Kidney capillary endothelial cell (primary cell): ENCODE measurements around the gene NR3C1.

ENCODE experiments used
- DNase-seq: peaks from one replicate; pipeline ENCODE4 v3.0.0-alpha.2; 2018; ENCODE audit warnings: low spot score

NR3C1 gene

DNA sequence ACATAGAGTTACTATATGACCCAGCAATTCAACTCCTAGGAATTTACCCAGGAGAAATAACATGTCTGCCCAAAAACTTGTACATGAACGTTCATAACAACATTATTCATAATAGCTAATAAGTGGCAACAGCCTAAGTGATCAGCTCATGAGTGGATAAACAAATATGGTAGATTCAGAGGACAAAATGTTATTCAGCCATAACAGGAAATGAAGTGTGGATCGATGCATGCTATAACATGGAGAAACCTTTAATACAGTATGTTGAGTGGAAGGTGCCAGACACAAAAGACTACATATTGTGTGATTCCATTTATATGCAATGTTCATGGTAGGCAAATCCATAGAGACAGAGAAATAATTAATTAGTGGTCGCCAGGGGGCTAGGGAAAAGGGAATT is 22.3 kb upstream of the NR3C1 start:
- DNase-seq, result no peak

DNA sequence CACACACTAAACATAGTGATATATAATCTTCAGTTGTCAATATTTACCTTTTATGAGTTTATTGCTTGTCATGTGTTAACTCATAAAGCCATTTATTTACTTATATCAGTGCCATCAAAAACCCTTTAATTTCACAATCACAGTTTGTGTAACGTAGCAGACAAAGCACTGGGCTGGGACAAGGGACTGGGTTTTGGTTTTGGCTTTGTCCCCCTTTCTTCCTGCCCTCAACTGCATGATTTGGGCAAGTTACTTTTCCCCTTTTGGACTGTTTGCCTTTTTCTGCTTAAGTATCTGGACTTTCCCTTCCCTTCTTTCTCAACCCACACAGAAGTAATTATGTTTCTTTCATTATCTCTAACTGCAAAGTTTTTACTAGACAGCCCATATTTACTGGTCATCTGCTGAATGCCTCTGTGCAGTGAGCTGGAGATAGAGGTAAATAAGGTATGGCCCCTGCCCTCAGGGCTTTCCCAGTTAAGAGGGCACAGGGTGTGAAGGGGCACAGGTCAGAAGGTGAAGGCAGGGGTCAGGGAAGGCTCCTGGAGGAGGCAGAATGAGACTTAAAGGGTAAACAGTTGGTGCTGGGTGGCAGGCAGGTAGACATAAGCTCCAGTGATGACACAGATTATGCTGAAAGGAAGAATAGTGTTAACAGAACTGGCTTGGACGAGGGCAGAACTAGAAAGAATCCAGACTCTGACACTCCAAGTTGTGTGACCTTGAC is 14.8 kb upstream of the NR3C1 start:
- DNase-seq, result no peak

DNA sequence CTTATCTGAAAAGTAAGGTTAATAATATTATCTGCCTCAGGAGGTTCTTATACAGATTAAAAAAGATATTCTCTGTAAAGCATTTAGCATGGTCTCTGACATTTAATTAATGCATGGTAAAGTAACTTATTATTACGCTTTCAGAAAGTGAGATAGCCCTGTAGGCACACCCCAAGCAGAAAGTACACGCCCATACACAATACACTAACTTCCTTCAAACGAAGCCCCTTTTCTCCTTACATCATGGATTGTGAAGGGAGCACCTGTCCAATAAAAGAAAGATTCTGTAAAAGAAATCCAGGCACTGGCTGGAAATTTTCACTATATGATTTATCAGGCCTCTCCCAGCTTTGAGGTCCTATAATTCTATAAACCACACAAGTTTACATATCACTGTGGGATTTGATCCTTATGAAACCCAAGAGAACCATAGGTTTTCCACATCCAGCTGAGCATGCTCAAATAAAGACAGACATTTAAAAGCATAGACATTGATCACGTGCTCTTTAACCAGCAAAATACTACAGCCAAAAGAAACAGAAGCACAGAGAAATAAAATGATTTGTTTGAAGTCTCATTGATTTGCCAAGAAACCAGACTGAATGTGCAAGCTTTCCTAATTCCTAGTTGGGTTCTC is 14.1 kb upstream of the NR3C1 start:
- DNase-seq, result no peak

DNA sequence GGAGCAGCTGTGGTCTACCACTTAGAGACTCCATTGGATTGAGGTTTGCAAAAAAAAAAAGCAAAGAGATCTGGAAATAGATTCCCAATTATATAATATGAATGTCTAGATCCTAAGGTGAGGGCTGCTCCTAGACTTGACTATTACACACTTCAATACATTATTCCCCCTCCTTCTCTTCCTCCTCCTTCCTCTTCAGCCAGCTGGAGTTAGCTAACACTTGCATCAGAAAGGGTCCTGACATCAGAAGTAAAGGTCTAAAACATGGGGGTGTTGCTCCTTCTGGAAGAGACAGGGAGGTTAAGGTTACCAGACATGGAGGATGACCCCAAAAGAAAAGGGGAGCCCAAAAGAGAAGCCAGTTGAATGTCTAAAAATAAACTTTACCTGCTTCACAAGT is 12.9 kb upstream of the NR3C1 start:
- DNase-seq, result no peak

DNA sequence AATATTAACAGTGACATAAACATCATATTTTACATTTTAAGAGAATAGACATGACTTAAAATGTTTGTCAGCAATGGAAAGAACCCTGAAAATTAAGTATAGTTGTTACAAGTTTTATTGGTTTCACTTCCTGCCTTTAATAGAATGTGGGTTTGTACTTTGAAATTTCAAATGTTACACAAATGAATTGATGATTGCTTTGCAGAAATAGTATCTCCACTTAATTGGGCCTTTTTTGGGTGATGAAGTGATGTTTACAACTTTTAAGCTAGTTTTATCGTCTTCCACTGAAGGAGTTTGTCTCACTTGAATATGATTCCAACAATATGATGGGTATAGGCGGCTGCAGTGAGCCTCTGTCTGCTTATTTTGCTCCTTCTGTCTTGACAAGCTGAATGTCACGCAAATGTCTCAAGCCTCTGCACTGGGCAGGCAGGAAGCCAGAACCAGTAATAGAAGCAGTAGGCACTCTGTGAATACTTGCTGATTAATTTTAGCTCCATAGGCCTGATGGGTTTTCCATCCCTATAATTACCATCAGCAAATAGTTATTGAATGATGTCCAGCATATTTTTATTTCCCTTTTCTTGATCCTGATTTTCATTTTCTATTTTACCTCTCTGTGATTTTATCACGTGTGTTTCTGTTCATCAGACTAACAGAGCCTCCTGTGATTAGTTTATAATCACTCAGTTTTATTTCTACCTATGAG is 10.6 kb upstream of the NR3C1 start:
- no peak for DNase-seq

DNA sequence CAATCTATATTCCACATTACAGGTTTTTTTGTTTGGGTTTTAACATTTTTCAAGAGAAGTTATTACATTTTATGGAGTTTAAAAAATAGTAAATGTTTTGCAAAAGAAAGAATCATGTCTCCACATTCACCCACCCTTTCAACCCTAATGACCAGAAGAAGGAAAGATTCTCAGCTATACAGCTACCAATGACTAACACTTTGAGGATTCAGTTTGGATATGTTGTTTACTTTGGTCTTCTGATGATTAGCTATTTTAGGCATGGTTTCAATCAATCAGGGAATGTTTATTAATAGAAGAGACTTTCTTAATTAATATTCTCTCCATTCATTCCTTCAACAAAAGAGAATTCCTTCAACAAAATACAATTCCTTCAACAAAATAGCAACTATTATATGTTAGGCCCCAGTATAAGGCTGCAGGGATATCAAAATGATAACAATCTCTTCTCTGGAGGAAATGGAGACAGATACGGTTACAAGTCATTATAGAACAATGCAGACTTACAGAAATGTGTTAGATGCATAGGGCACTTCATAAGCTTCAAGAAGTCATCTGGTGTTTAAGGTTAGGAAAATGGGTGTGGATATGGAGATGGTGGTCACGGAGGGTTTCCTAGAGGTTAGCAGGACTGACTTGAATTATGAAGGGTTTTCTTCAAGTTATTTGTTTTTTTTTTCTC is 9.3 kb upstream of the NR3C1 start:
- DNase-seq, result no peak

DNA sequence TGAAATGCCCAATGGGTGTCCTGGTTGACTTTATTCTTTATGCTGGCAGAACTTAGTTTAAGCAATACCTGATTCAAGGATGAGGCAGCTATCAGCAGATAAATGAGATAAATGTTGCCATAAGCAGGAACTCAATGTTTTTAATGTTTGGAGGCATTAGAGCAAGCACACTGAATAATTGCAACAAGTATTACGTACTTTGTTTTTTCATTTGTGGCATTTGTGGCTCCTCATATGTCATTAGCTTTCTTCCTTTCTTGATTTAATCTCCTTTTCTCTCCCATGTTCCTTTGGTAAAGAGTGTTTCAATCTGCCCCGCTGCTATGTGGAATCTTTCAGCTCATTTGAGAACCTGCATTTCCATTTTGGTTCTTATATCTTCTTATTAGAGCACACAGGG is 6.4 kb upstream of the NR3C1 start:
- no peak for DNase-seq

DNA sequence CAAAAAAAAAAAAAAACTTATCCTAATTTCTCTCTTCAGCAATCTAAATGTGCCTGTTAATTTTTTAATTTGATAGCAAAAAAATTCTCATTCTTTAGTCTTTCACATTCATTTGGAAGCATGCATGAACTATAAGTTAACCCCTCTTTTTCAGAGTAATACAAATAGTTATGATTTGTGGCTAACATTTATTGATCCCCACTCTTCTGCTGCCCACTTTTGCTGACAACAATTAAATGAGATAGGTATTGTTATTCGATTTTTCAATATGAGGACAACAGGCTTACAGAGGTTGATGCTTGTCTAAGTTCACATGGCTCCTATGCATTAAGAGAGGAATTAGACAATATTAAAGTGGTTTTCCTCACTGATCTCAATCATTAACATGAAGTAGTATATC is 2.9 kb upstream of the NR3C1 start:
- DNase-seq, result no peak

DNA sequence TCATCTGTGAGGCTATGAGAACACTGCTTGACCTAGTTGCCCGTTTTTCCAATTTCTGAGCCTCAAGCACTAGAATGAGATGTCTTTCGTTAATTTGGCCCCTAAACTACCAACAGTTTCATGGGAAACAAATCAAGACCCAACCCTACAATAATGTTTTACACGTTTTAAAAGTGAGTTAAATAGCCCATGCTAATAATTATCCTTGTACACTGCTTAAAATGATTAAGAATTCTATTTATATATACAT is 2.3 kb upstream of the NR3C1 start:
- DNase-seq, result no peak

DNA sequence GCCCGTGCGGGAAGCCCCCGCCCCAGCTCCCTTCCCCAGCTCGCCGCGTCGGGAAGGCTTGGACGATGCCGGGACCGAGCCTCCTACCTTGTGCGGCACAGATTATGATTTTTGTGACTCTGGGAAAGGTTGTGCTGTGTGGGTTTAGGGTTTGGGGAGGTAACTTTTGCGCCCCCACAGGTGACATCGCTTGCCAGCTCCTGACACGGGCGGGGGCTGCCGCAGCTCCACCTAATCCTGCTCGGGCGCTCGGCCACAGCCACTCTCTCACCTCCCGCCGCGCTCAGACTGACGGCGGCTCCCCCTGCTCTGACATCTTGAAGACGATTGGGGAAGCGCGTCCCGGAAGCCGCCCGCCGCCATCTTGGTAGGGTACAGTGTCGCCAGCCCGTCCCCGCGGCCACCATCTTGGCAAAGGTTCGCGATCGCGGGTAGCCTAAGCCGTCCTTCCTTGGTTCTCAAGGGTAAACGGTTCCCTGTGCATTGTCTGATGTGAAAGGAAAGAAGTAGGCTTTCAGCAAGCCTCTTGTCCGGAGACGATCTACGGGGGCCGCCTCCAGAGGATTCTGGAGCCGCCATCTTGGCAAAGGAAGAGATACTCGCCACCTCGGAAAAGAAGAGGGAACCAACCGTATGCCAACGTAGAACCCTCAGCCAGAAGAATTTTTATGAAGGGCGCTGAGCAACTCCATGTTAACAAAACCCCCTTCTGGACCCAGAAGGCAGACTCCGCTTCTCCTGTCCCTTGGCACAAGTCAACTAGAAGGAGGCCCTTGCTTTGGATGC is 1.8 kb upstream of the NR3C1 start:
- peak; percentile 75 for DNase-seq

DNA sequence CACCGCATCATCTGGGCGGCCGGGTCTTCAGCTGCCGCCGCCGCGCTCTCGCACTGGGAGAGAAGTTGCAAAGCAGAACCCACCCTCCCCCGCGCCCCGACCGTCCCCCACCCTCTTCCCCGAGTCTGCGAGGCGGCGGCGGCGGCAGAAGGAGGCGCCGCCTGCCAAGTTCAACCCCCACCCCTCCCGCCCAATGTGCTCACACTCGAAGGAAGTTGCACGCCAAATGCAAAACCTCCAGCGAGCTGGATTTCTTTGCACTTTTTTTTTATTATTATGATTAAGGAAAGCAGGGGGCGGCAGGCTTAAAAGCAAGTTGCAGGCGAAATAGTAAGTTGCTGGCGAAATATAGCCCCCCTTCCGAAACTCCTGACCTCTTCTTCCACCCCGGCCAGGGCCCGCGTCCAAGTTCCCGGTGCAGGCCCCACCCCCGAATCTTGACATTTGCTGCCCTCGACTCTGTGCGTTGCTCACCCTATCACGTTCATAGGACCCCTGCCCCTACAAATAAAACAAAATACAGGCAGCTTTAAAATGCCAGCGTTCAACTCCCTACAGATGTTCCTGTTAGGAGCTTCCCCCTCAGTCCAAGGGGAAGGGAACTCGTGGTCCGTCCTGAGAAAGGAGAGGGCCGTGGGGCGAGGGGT is 1.1 kb upstream of the NR3C1 start:
- DNase-seq, result peak; percentile 75

DNA sequence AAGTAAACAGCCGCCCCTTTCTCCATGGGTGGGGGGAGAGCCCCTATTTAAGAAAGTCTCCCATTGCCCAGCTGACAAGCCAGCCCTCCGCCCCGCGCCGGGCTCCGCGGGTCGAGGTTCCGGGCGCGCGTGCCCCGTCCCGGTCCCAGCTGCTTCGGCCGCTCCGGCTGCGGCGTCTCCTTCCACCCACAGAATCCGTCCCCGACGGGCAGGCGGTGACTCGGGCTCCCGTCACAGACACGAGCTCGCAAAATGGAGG is 223 bp downstream of the NR3C1 start:
- DNase-seq, result no peak

DNA sequence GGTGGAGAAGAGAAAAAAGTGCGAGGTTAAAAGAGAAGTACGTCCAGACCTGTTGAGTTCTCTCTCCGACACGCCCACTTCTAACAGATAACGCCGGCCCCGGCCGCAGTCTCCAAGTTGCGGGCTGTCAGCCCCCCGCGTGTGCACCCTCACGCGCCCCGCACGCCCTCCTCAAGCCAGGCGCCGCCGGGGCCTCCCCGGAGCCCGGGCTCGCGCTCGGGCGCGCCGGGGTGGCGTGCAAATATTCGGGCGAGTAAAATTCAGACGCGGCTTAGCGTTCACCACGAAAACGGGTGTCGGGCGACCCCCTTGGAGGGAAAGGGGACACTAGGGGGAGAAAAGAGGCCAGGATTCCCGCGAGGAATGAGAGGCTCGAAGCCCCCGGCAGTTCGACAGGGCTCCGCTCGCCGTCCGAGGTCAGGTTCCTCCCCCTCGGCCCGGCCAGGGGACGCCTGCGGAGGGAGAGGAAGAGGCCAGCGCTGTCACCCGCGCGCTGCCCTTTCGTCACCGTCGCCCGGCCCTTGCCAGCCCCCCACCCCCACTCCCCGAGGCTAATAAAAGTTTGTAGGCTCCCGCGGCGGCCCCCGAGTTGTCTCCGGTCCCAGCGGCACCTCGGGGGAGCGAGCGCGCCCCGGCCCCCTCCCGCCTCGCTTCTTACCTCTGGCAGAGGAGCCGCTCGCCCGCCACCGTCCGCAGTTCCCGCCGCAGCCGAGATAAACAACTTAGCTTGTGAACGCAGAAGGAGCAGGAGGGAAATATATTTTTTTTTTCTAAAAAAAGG is 743 bp downstream of the NR3C1 start:
- peak; percentile 41 for DNase-seq

DNA sequence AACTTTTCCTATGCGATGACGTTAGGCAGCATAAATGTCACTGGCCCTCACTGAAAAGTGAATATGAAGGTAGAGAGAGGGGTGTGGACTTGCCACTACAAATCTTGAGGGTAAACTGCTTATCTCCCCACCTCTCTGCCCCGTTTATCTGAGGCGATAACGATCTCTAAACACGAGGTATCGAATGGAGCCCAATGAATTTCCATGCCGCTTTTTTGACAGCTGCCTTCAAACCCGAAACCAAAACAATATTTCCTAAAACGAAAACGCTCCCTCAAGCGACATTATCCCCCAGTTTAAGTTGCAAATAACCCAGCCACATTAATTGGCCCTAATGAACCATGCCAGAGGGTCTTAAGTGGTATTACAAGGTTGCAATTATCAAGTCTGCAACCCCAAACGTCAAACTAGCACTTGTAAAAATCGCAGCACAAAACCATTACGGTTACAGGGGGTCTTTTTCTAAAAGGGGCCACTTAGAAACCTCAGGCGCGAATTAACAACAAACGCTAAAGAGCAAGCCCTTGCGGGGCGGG is 1.4 kb downstream of the NR3C1 start:
- DNase-seq, result peak; percentile 7

DNA sequence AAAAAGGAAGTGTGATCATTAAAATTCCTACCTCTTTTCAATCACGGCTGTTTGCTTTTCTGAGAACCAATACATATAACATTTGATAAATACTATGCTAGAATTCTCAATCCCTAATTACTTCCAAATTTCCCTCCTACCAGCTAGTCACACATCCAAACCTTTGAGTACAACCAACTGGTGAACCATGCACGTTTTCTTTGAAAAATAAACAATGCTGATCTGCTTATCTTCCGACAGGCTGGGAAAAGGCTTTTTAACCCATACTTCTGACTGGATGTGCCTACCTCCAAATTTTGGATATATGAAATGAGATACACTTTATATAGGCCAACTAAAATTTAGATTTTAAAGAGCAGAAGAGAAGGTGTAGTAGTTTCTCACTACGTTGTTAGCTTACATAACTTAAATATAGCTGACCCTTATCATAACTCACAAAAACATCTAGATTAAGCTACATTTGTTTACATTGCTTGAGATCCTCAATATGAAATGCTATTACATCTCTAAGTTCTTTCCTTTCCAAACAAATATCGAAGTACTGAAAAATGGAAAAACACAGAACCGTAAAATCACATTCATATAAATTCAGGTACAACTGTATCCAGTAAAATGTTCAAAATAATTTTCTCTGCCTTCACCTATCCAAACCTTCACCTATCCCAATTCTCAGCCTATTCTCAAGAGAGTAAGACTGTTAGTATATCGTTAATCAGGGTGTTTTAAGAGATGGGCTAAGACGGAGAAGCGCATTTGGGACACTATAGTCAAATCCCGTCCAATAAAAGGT is 2.1 kb downstream of the NR3C1 start:
- DNase-seq, result peak; percentile 3

DNA sequence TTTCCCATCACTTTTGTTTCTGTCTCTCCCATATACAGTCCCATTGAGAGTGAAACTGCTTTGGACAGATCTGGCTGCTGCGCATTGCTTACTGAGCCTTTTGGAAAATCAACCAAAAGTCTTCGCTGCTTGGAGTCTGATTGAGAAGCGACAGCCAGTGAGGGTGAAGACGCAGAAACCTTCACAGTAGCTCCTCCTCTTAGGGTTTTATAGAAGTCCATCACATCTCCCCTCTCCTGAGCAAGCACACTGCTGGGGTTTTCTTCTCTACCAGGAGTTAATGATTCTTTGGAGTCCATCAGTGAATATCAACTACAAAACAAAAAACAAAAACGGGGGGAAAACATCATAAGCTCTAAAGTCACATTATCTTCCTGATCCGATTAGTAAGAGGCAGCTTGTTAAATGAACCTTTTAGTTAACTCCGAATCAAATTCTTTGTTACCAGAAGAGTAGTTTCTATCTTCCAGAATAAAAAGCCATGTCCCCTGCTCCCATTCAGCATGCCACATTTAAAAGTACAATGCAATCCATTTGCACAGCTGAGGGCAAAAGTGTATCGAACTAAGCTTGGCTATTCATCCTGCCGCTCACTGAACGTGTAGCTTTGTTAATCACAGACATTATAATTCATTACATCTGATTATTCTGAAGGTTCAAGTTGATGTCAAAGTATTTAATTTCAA is 2.8 kb downstream of the NR3C1 start:
- peak; percentile 43 for DNase-seq

DNA sequence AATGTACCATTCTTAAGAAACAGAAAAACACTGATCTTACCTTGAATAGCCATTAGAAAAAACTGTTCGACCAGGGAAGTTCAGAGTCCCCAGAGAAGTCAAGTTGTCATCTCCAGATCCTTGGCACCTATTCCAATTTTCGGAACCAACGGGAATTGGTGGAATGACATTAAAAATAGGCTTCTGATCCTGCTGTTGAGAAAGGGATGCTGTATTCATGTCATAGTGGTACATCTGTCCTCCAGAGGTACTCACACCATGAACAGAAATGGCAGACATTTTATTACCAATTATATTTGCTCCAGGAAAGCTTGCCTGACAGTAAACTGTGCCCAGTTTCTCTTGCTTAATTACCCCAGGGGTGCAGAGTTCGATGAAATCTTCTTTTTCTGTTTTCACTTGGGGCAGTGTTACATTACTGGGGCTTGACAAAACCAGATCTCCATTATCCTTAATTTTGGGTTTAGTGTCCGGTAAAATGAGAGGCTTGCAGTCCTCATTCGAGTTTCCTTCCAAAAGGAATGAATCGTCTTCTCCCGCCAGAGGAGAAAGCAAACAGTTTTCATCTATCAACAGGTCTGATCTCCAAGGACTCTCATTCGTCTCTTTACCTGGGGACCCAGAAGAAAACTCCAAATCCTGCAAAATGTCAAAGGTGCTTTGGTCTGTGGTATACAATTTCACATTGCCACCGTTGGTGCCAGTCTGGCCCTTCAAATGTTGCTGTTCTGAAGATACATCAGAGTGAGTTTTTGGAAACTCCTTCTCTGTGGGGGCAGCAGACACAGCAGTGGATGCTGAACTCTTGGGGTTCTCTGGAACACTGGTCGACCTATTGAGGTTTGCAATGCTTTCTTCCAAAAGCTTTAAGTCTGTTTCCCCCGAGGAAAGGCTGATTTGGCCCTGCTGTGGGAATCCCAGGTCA is 3.6 kb downstream of the NR3C1 start:
- peak; percentile 3 for DNase-seq

DNA sequence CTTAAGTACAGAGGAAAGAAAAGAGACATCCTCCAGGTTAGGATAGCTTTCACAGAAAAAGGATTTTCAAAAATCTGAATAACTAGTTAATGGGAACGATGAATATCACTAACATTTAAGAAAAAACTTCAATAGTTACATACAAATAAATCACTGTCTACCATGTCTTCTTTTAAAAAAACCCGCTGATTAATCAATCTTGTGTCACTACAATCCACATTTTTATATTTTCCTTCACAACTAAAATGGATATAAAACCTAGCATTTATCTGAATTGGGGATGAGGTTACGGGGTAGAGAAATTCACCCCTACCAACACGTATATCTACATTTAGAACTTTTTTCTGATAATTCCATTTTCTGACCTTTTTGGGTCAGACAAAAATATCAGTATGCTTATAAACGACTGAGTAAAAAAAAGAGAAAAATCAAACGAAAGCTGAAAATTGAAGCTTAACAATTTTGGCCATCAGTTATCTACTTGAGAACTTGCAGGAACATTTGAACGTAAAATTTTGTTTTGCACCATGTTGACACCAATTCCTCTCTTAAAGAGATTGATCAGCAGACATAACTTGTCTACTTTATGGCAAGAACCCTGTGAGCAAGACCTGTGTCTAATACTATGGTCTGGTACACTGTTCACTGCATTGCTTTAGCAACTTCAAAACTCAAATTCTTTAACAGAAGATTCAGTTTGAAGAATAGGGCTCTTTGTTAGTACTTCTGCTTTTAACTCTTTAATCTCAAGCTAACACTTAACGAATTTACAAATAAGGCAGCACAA is 4.8 kb downstream of the NR3C1 start:
- DNase-seq, result peak; percentile 14
